AG10803 (cell line): ENCODE results near the gene PLXNA2.
A peak's percentile ranks its signal among the peaks of the same experiment; 100 is the strongest.

Experiments
- DNase-seq: peaks from one replicate; pipeline ENCODE4 v3.0.0; 2010; ENCODE audit warnings: low read depth
- H3K4me3 ChIP-seq: 2 replicates; pipeline ENCODE4 v1.5.1; 2011; ENCODE audit warnings: mild to moderate bottlenecking, low read length, control low read depth
- TF ChIP-seq, protein P1 (sequence below): conservative IDR thresholded peaks from 2 replicates; pipeline ENCODE4 v1.5.1; 2011; ENCODE audit warnings: mild to moderate bottlenecking, low read length, control low read depth, inconsistent platforms

PLXNA2 gene

GRCh38 chr1:208083016-208083714, 161.0 kb downstream of the PLXNA2 start:
- DNase-seq = no peak
- TF ChIP-seq, protein P1, sequence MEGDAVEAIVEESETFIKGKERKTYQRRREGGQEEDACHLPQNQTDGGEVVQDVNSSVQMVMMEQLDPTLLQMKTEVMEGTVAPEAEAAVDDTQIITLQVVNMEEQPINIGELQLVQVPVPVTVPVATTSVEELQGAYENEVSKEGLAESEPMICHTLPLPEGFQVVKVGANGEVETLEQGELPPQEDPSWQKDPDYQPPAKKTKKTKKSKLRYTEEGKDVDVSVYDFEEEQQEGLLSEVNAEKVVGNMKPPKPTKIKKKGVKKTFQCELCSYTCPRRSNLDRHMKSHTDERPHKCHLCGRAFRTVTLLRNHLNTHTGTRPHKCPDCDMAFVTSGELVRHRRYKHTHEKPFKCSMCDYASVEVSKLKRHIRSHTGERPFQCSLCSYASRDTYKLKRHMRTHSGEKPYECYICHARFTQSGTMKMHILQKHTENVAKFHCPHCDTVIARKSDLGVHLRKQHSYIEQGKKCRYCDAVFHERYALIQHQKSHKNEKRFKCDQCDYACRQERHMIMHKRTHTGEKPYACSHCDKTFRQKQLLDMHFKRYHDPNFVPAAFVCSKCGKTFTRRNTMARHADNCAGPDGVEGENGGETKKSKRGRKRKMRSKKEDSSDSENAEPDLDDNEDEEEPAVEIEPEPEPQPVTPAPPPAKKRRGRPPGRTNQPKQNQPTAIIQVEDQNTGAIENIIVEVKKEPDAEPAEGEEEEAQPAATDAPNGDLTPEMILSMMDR = no peak
- no peak overlapping the region for H3K4me3 ChIP-seq

GRCh38 chr1:208081972-208082371, 162.2 kb downstream of the PLXNA2 start:
- H3K4me3 ChIP-seq = no peak overlapping the region
- DNase-seq = no peak
- TF ChIP-seq, protein P1 = peak; percentile 34

GRCh38 chr1:208080396-208081286, 163.5 kb downstream of the PLXNA2 start:
- DNase-seq = no peak
- TF ChIP-seq, protein P1 = no peak
- H3K4me3 ChIP-seq = no peak overlapping the region

GRCh38 chr1:208079161-208079560, 165.0 kb downstream of the PLXNA2 start:
- TF ChIP-seq, protein P1 = no peak
- H3K4me3 ChIP-seq = no peak overlapping the region
- DNase-seq = no peak

- no peak for DNase-seq
- TF ChIP-seq, protein P1 = no peak
- no peak overlapping the region for H3K4me3 ChIP-seq
These were observed 165.4 kb downstream of the PLXNA2 start for GRCh38 chr1:208078752-208079151.

DNA sequence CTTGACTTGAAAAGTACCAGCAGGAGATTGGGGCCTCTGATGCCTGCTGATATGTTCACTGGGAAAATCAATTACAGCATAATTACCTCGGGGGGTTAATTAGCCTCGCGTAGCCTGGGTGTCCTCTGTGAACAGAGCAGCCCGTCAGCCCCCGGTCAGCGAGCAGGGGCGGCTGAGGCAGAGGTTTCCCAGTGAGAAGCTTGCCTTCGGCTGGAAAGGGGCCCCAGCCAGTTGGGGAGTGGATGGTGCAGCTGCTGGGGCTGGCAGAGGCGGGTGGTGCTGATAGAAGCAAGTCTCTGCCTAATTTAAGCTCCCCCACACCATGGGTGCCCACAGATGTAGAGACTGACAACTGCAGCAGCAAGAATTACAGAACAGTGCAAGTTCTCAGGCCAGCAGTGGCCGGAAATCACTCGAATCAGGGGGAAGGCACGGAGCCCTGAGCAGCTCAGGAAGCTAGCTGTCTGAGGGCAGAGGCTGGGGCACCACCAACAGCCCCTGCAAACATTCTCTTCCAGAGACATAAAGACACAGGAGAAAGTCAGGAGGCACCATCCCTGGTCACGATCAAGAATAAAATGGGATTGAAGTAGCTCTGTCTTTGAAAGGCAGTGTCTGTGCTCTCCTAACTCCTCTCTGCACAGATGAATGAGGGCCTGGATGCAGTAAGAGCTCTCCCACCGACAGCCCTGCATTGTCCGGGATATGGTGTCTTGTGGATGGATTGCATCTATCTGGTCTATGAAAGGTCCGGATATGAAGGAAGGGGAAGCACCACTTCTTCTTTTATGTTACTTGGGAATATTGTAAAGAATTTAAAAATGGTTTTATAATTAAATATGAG, 166.7 kb downstream of the PLXNA2 start:
- TF ChIP-seq, protein P1 = no peak
- no peak for DNase-seq
- no peak overlapping the region for H3K4me3 ChIP-seq
